ENCODE results near the gene PCDHA8. TPM values are rescaled to one million over a fixed set of nuclear protein-coding genes. Genes with fewer than 3 reads are reported as not detected.
"Not testable (repeated sequence)": the region's sequence is repeated elsewhere in the genome, so short reads cannot be mapped to it uniquely, and the experiment has no call there.

Gene PCDHA8
- total RNA-seq, 1 donor from 2014 or later: 0.90 TPM

- TF ChIP-seq EZH2 (IDR thresholded peaks at IDR 0.05) (no peak), CTCF (IDR thresholded peaks at IDR 0.05) (no peak), EZH2phosphoT487 (IDR thresholded peaks at IDR 0.05) (no peak)
- peaks cover 4% of the 10 kb centered on the region for H3K36me3 ChIP-seq
- peaks cover 25% of the 10 kb centered on the region for H3K9me3 Mint-ChIP-seq
- DNase-seq (ENCODE audit: low spot score): no peak
- H3F3A ChIP-seq (ENCODE audit: low read depth): peaks cover 7% of the 10 kb centered on the region
- no peak overlapping the region for H3K4me3 ChIP-seq
- H3K4me1 ChIP-seq: no peaks in the 10 kb centered on the region
- H3K9ac ChIP-seq: no peak overlapping the region
- no peaks in the 10 kb centered on the region for H3K9me3 ChIP-seq (ENCODE audit: low read depth)
- H2AFZ ChIP-seq (replicated peaks): no peak overlapping the region
- no peak overlapping the region for H3K27ac ChIP-seq
- peaks cover 11% of the 10 kb centered on the region for H3K79me2 ChIP-seq (ENCODE audit: low read depth)
- no peaks in the 10 kb centered on the region for H3K27me3 Mint-ChIP-seq (ENCODE audit: insufficient read depth, low read depth)
- H3K4me1 Mint-ChIP-seq: peaks cover 7% of the 10 kb centered on the region
- H3K4me3 Mint-ChIP-seq: no peak overlapping the region
- peaks cover 36% of the 10 kb centered on the region for H3K36me3 Mint-ChIP-seq
- no peaks in the 10 kb centered on the region for H4K20me1 ChIP-seq (ENCODE audit: low read depth)
- no peak overlapping the region for H3K4me2 ChIP-seq
- H3K27me3 ChIP-seq: no peaks in the 10 kb centered on the region
- H3K27ac Mint-ChIP-seq: no peak overlapping the region
Observed at GRCh38 chr5:140870221-140871201, 29.5 kb downstream of the PCDHA8 start.

- H3K9me3 Mint-ChIP-seq: peaks cover 38% of the 10 kb centered on the region
- H3K36me3 Mint-ChIP-seq: peaks cover 49% of the 10 kb centered on the region
- H3K36me3 ChIP-seq: no peaks in the 10 kb centered on the region
- TF ChIP-seq EZH2 (IDR thresholded peaks at IDR 0.05): no peak
- TF ChIP-seq EZH2phosphoT487 (IDR thresholded peaks at IDR 0.05): no peak
- peak; percentile 63 for TF ChIP-seq CTCF (IDR thresholded peaks at IDR 0.05)
- peak within 1 kb of the TSS; percentile 58 for H3K4me3 ChIP-seq
- H4K20me1 ChIP-seq (ENCODE audit: low read depth): no peaks in the 10 kb centered on the region
- H3K4me3 Mint-ChIP-seq: peak within 1 kb of the TSS; percentile 94
- no peaks in the 10 kb centered on the region for H3K4me1 ChIP-seq
- peaks cover 11% of the 10 kb centered on the region for H3K79me2 ChIP-seq (ENCODE audit: low read depth)
- H3K9ac ChIP-seq: no peak within 1 kb of the TSS
- H3K4me2 ChIP-seq: peak within 1 kb of the TSS; percentile 56
- peak within 1 kb of the TSS; percentile 69 for H2AFZ ChIP-seq (replicated peaks)
- H3K27me3 ChIP-seq: no peaks in the 10 kb centered on the region
- H3K4me1 Mint-ChIP-seq: peaks cover 4% of the 10 kb centered on the region
- H3K27me3 Mint-ChIP-seq (ENCODE audit: insufficient read depth, low read depth): peaks cover 3% of the 10 kb centered on the region
- H3F3A ChIP-seq (ENCODE audit: low read depth): peaks cover 7% of the 10 kb centered on the region
- H3K9me3 ChIP-seq (ENCODE audit: low read depth): no peaks in the 10 kb centered on the region
- peak; percentile 68 for DNase-seq (ENCODE audit: low spot score)
- H3K27ac ChIP-seq: no peak within 1 kb of the TSS
- H3K27ac Mint-ChIP-seq: peak within 1 kb of the TSS; percentile 90
Observed at GRCh38 chr5:140875085-140876065, 34.4 kb downstream of the PCDHA8 start, which contains the start of gene PCDHA12. TSS of gene PCDHA12 (plus strand) at chr5:140875308. CDS start at chr5:140875473, 165 bp downstream.

- H3K9me3 ChIP-seq (ENCODE audit: low read depth); H3K9ac ChIP-seq; H3K4me1 ChIP-seq; H3K27me3 Mint-ChIP-seq (ENCODE audit: insufficient read depth, low read depth); H3F3A ChIP-seq (ENCODE audit: low read depth); H3K4me3 ChIP-seq; H3K27ac ChIP-seq; H3K4me2 ChIP-seq; H4K20me1 ChIP-seq (ENCODE audit: low read depth); H3K4me3 Mint-ChIP-seq; DNase-seq (ENCODE audit: low spot score); H3K27me3 ChIP-seq; H2AFZ ChIP-seq (replicated peaks); H3K27ac Mint-ChIP-seq; H3K36me3 ChIP-seq; H3K4me1 Mint-ChIP-seq: not testable (repeated sequence)
- peaks cover 52% of the 10 kb centered on the region for H3K36me3 Mint-ChIP-seq
- peaks cover 11% of the 10 kb centered on the region for H3K79me2 ChIP-seq (ENCODE audit: low read depth)
- peaks cover 44% of the 10 kb centered on the region for H3K9me3 Mint-ChIP-seq
Observed at GRCh38 chr5:140876541-140877261, 35.7 kb downstream of the PCDHA8 start.
